Measurements from ENCODE around the gene MYZAP. TPM values are rescaled to one million over a fixed set of nuclear protein-coding genes. Genes with fewer than 3 reads are reported as not detected.

MYZAP gene
- total RNA-seq, 1 experiment from 2014 or later = 0.63 TPM

DNA sequence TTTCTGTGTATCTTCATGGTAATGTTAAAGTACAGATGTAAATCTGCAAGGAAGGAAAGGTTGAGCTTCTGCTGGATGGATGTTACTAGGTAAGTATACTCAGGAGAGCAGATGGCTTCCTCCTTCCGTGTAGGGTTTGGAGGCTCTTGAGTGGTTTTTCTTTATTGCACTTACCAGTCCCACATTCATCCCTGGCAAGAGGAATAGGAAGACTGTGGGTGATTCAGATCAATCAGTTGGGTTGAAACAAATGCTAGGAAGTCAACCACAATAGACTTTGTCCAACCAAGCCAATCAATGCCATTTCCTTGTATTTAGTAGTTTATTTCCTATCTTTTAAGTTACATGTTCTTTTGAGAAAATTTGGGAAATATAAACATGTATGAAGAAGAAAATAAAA is 26.6 kb downstream of the MYZAP start:
- Histone ChIP-seq H2BK120ac (ENCODE audit: low read depth, low read length, poor library complexity, severe bottlenecking) (no peak overlapping the region), H3K4ac (ENCODE audit: low read depth, low read length) (no peak overlapping the region), H3K4me1 (ENCODE audit: insufficient read depth, low read length) (0 out of 2 replicates have a peak, but pooled peaks cover 2% of the 10 kb centered on the region), H2AK5ac (ENCODE audit: insufficient read length, low read length) (no peak overlapping the region), H3K9ac (ENCODE audit: extremely low read depth, insufficient read length, low read length) (no peak overlapping the region), H2BK15ac (ENCODE audit: low read depth, low read length) (no peak overlapping the region), H3K56ac (ENCODE audit: insufficient read length, low read depth, low read length) (no peak overlapping the region), H2BK5ac (ENCODE audit: insufficient read length, low read length) (no peak overlapping the region), H3K27ac (ENCODE audit: insufficient read length, low read depth, low read length) (no peak overlapping the region), H3K4me2 (ENCODE audit: insufficient read depth, insufficient read length, low read length) (no peak overlapping the region), H2BK20ac (ENCODE audit: low read depth, low read length, poor library complexity, severe bottlenecking) (no peak overlapping the region), H3K9me3 (ENCODE audit: control insufficient read depth, low read depth, low read length) (no peaks in the 10 kb centered on the region), H4K5ac (ENCODE audit: insufficient read length, low read depth, low read length) (no peak overlapping the region), H3K18ac (ENCODE audit: insufficient read length, low read depth, low read length) (no peak overlapping the region), H2BK12ac (ENCODE audit: insufficient read length, low read depth, low read length) (no peak overlapping the region), H4K91ac (ENCODE audit: insufficient read length, low read depth, low read length) (no peak overlapping the region), H3K14ac (ENCODE audit: insufficient read depth, low read length) (no peak overlapping the region), H3T11ph (ENCODE audit: low read length) (no peak overlapping the region), H3K23ac (ENCODE audit: insufficient read length, low read depth, low read length) (no peak overlapping the region), H3K23me2 (ENCODE audit: insufficient read length, low read depth, low read length, poor library complexity, severe bottlenecking) (no peaks in the 10 kb centered on the region), H4K20me1 (ENCODE audit: control insufficient read depth, insufficient read depth, insufficient read length) (no peaks in the 10 kb centered on the region), H2AFZ (ENCODE audit: low read length) (no peak overlapping the region), H4K8ac (replicated peaks; ENCODE audit: insufficient read length, low read depth, low read length) (no peak overlapping the region), H3K79me1 (ENCODE audit: insufficient read depth, low read depth, low read length, poor library complexity, severe bottlenecking) (no peaks in the 10 kb centered on the region), H3K27me3 (ENCODE audit: insufficient read depth, low read length) (no peaks in the 10 kb centered on the region; the same call in 1 of the 2 replicates), H3K79me2 (ENCODE audit: insufficient read depth, low read length) (no peaks in the 10 kb centered on the region)
- H3K9me3 Mint-ChIP-seq = no peaks in the 10 kb centered on the region
- TF ChIP-seq, protein P1, sequence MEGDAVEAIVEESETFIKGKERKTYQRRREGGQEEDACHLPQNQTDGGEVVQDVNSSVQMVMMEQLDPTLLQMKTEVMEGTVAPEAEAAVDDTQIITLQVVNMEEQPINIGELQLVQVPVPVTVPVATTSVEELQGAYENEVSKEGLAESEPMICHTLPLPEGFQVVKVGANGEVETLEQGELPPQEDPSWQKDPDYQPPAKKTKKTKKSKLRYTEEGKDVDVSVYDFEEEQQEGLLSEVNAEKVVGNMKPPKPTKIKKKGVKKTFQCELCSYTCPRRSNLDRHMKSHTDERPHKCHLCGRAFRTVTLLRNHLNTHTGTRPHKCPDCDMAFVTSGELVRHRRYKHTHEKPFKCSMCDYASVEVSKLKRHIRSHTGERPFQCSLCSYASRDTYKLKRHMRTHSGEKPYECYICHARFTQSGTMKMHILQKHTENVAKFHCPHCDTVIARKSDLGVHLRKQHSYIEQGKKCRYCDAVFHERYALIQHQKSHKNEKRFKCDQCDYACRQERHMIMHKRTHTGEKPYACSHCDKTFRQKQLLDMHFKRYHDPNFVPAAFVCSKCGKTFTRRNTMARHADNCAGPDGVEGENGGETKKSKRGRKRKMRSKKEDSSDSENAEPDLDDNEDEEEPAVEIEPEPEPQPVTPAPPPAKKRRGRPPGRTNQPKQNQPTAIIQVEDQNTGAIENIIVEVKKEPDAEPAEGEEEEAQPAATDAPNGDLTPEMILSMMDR (conservative IDR thresholded peaks at IDR 0.05) = no peak
- peaks cover 10 to 15% of the 10 kb centered on the region in 2 experiments for H3K4me1 Mint-ChIP-seq
- no CpG with 5 or more reads among the region's 1 CpG for WGBS (ENCODE audit: extremely low coverage, insufficient read length, low lambda C conversion rate)
- no peak overlapping the region for H3K27ac Mint-ChIP-seq
- no peaks in the 10 kb centered on the region for H3K27me3 Mint-ChIP-seq (ENCODE audit: low read depth)
- H3K4me3 Mint-ChIP-seq = no peak overlapping the region
- DNase-seq = no peak
- no peaks in the 10 kb centered on the region for H3K36me3 Mint-ChIP-seq (ENCODE audit: insufficient read depth in 1 of 3, low read depth in 3 of 3)
